ENCODE data around the gene PRSS8. TPM values are rescaled to one million over a fixed set of nuclear protein-coding genes. Genes with fewer than 3 reads are reported as not detected.

The PRSS8 gene
- total and polyA plus RNA-seq, 2 donors from 2014 or later: 64.6 to 187 TPM

GRCh38 chr16:31149332-31149731, 13.8 kb upstream of the PRSS8 start:
- no peaks in the 10 kb centered on the region for H3K4me1 ChIP-seq (ENCODE audit: control insufficient read depth in 2 of 3, insufficient read depth in 2 of 3, low read depth in 1 of 3, low read length in 3 of 3)
- peaks cover 3% of the 10 kb centered on the region for H3K27me3 ChIP-seq (ENCODE audit: control insufficient read depth, insufficient read depth, low read length)
- no peaks in the 10 kb centered on the region for H3K9me3 ChIP-seq (ENCODE audit: control insufficient read depth in 2 of 3, insufficient read depth in 1 of 3, low read length in 3 of 3)
- H3K27ac ChIP-seq (ENCODE audit: low read depth in 2 of 2, low read length in 2 of 2): no peak overlapping the region
- DNase-seq (no peak), FAIRE-seq (no peak)
- no peaks in the 10 kb centered on the region for H3K36me3 ChIP-seq (ENCODE audit: control insufficient read depth in 2 of 3, insufficient read depth in 3 of 3, low read length in 3 of 3)
- no peak for TF ChIP-seq CTCF (IDR thresholded peaks at IDR 0.05; ENCODE audit: borderline replicate concordance, extremely low read depth, insufficient read depth)
- H3K9ac ChIP-seq (ENCODE audit: low read length in 3 of 3): no peak overlapping the region
- intact Hi-C loops (cut with DNase I): no loop called here
- H3K4me3 ChIP-seq (ENCODE audit: low read length in 3 of 3): no peak overlapping the region

GRCh38 chr16:31148896-31149295, 13.4 kb upstream of the PRSS8 start:
- Histone ChIP-seq H3K27ac (ENCODE audit: low read depth in 2 of 2, low read length in 2 of 2) (no peak overlapping the region), H3K36me3 (ENCODE audit: control insufficient read depth in 2 of 3, insufficient read depth in 3 of 3, low read length in 3 of 3) (no peaks in the 10 kb centered on the region), H3K9me3 (ENCODE audit: control insufficient read depth in 2 of 3, insufficient read depth in 1 of 3, low read length in 3 of 3) (no peaks in the 10 kb centered on the region), H3K4me3 (ENCODE audit: low read length in 3 of 3) (no peak overlapping the region), H3K4me1 (ENCODE audit: control insufficient read depth in 2 of 3, insufficient read depth in 2 of 3, low read depth in 1 of 3, low read length in 3 of 3) (no peaks in the 10 kb centered on the region), H3K27me3 (ENCODE audit: control insufficient read depth, insufficient read depth, low read length) (peaks cover 3% of the 10 kb centered on the region), H3K9ac (ENCODE audit: low read length in 3 of 3) (no peak overlapping the region)
- no peak for TF ChIP-seq CTCF (IDR thresholded peaks at IDR 0.05; ENCODE audit: borderline replicate concordance, extremely low read depth, insufficient read depth)
- DNase-seq (no peak), FAIRE-seq (no peak)
- intact Hi-C loops (cut with DNase I): no loop called here

- H3K4me1 ChIP-seq (ENCODE audit: control insufficient read depth in 2 of 3, insufficient read depth in 2 of 3, low read depth in 1 of 3, low read length in 3 of 3): no peaks in the 10 kb centered on the region
- H3K27ac ChIP-seq (ENCODE audit: low read depth in 2 of 2, low read length in 2 of 2): no peak overlapping the region
- FAIRE-seq: no peak
- peaks cover 3% of the 10 kb centered on the region for H3K27me3 ChIP-seq (ENCODE audit: control insufficient read depth, insufficient read depth, low read length)
- intact Hi-C loops (cut with DNase I): no loop called here
- no peak for TF ChIP-seq CTCF (IDR thresholded peaks at IDR 0.05; ENCODE audit: borderline replicate concordance, extremely low read depth, insufficient read depth)
- no peaks in the 10 kb centered on the region for H3K9me3 ChIP-seq (ENCODE audit: control insufficient read depth in 2 of 3, insufficient read depth in 1 of 3, low read length in 3 of 3)
- DNase-seq: peak in 3 of 5 donors; percentile 35 to 65 (median 43)
- H3K36me3 ChIP-seq (ENCODE audit: control insufficient read depth in 2 of 3, insufficient read depth in 3 of 3, low read length in 3 of 3): no peaks in the 10 kb centered on the region
- H3K4me3 ChIP-seq (ENCODE audit: low read length in 3 of 3): peak overlapping the region in 1 of 3 donors; percentile 25
- no peak overlapping the region for H3K9ac ChIP-seq (ENCODE audit: low read length in 3 of 3)
These were observed 12.8 kb upstream of the PRSS8 start for GRCh38 chr16:31148281-31148728.

GRCh38 chr16:31147574-31147973, 12.0 kb upstream of the PRSS8 start:
- H3K4me3 ChIP-seq (ENCODE audit: low read length in 3 of 3): peak overlapping the region in 1 of 3 donors; percentile 25
- no peaks in the 10 kb centered on the region for H3K9me3 ChIP-seq (ENCODE audit: control insufficient read depth in 2 of 3, insufficient read depth in 1 of 3, low read length in 3 of 3)
- TF ChIP-seq CTCF (IDR thresholded peaks at IDR 0.05; ENCODE audit: borderline replicate concordance, extremely low read depth, insufficient read depth): no peak
- FAIRE-seq (no peak), DNase-seq (no peak)
- intact Hi-C loops (cut with DNase I): no loop called here
- peaks cover 0 to 4% (median 0%) of the 10 kb centered on the region in 3 donors for H3K4me1 ChIP-seq (ENCODE audit: control insufficient read depth in 2 of 3, insufficient read depth in 2 of 3, low read depth in 1 of 3, low read length in 3 of 3)
- no peak overlapping the region for H3K27ac ChIP-seq (ENCODE audit: low read depth in 2 of 2, low read length in 2 of 2)
- peaks cover 3% of the 10 kb centered on the region for H3K27me3 ChIP-seq (ENCODE audit: control insufficient read depth, insufficient read depth, low read length)
- H3K36me3 ChIP-seq (ENCODE audit: control insufficient read depth in 2 of 3, insufficient read depth in 3 of 3, low read length in 3 of 3): no peaks in the 10 kb centered on the region
- no peak overlapping the region for H3K9ac ChIP-seq (ENCODE audit: low read length in 3 of 3)

All from kidney (tissue), 14 donors.